IMR-90 (cell line): ENCODE measurements around the gene TLL1. TPM values are rescaled to one million over a fixed set of nuclear protein-coding genes. Genes with fewer than 3 reads are reported as not detected.

Experiments
- ATAC-seq: fragments of 200-7000 bp; cut with Tn5 transposase; 2 replicates; pipeline ENCODE4 v1.9.1; 2020; ENCODE audit warnings: low read depth, mild to moderate bottlenecking, moderate library complexity
- BruUV-seq: library from RNA; stranded (reverse); fragments of 400-500 nt; replicated peaks from 2 replicates; lab custom pipeline; 2021; lab: Mats Ljungman, UMichigan
- CTCF ChIA-PET: fragments of 300-600 bp; formaldehyde crosslinking; extraction: SDS; loops from one replicate; lab custom pipeline; 2021; ENCODE audit warnings: antibody characterized with exemption; lab: Yijun Ruan, JAX
- POLR2A ChIA-PET: fragments of 300-600 bp; sonication (Branson Sonifier 250); formaldehyde crosslinking; loops from one replicate; lab custom pipeline; 2022; ENCODE audit warnings: antibody characterized with exemption; ENCODE audit not compliant: unreplicated experiment; lab: Charles Lee
- DNase-seq: peaks from one replicate; pipeline ENCODE4 v3.0.0; 2013
- H2AFZ ChIP-seq: replicated peaks from 2 replicates; pipeline ENCODE3; 2013; ENCODE audit warnings: low read length, mild to moderate bottlenecking; ENCODE audit not compliant: poor library complexity
- H2AK5ac ChIP-seq: 2 replicates; pipeline ENCODE4 v1.6.1; 2013; ENCODE audit warnings: low read depth, low read length, inconsistent platforms
- H2AK9ac ChIP-seq: replicated peaks from 2 replicates; pipeline ENCODE3; 2013; ENCODE audit warnings: mild to moderate bottlenecking, low read depth, low read length, moderate library complexity; ENCODE audit not compliant: poor library complexity
- H2BK120ac ChIP-seq: 2 replicates; pipeline ENCODE4 v1.6.1; 2013; ENCODE audit warnings: low read depth, low read length, inconsistent platforms
- H2BK15ac ChIP-seq: 3 replicates; pipeline ENCODE4 v1.6.1; 2013; ENCODE audit warnings: low read depth, low read length, inconsistent platforms
- H2BK20ac ChIP-seq: 2 replicates; pipeline ENCODE4 v1.6.1; 2013; ENCODE audit warnings: low read depth, mild to moderate bottlenecking, inconsistent platforms, low read length, moderate library complexity
- H2BK5ac ChIP-seq: 2 replicates; pipeline ENCODE4 v1.6.1; 2013; ENCODE audit warnings: mild to moderate bottlenecking, low read depth, low read length, inconsistent platforms; ENCODE audit not compliant: poor library complexity, severe bottlenecking
- H3K14ac ChIP-seq: replicated peaks from 2 replicates; pipeline ENCODE4 v1.6.1; 2013; ENCODE audit warnings: low read depth, low read length, inconsistent platforms
- H3K18ac ChIP-seq: 2 replicates; pipeline ENCODE4 v1.6.1; 2013; ENCODE audit warnings: low read depth, low read length, control low read depth
- H3K23ac ChIP-seq: 2 replicates; pipeline ENCODE4 v1.6.1; 2013; ENCODE audit warnings: low read depth, low read length, inconsistent platforms
- H3K27ac ChIP-seq: 2 replicates; pipeline ENCODE4 v1.5.1; 2013; ENCODE audit warnings: mild to moderate bottlenecking, control low read depth, low read length; ENCODE audit not compliant: insufficient read depth
- H3K27me3 ChIP-seq: 2 replicates; pipeline ENCODE4 v1.6.1; 2013; ENCODE audit warnings: low read length; ENCODE audit not compliant: control insufficient read depth, insufficient read depth
- H3K36me3 ChIP-seq: 2 replicates; pipeline ENCODE4 v1.6.1; 2013; ENCODE audit warnings: low read length, mixed read lengths; ENCODE audit not compliant: control insufficient read depth, insufficient read depth
- H3K4ac ChIP-seq: 2 replicates; pipeline ENCODE4 v1.6.1; 2013; ENCODE audit warnings: low read depth, low read length, inconsistent platforms
- H3K4me1 ChIP-seq: 2 replicates; pipeline ENCODE4 v1.6.1; 2013; ENCODE audit warnings: low read length, mixed read lengths; ENCODE audit not compliant: control insufficient read depth, insufficient read depth
- H3K4me2 ChIP-seq: 2 replicates; pipeline ENCODE4 v1.6.1; 2013; ENCODE audit warnings: low read depth, mild to moderate bottlenecking, control low read depth, low read length, moderate library complexity
- H3K4me3 ChIP-seq: 2 replicates; pipeline ENCODE4 v1.5.1; 2013; ENCODE audit warnings: low read depth, mild to moderate bottlenecking, control low read depth, low read length, moderate library complexity; ENCODE audit not compliant: insufficient read depth
- H3K56ac ChIP-seq: 2 replicates; pipeline ENCODE4 v1.6.1; 2013; ENCODE audit warnings: low read length, inconsistent platforms; ENCODE audit not compliant: insufficient read depth; ENCODE audit errors: extremely low read depth
- H3K79me1 ChIP-seq, 2 experiments: 2 replicates each; pipeline ENCODE4 v1.6.1; 2013; ENCODE audit warnings: low read length in 2 of 2, inconsistent platforms in 1 of 2, low read depth in 1 of 2
- H3K9ac ChIP-seq: 2 replicates; pipeline ENCODE4 v1.6.1; 2013; ENCODE audit warnings: low read depth, low read length, control low read depth
- H3K9me1 ChIP-seq: 2 replicates; pipeline ENCODE4 v1.6.1; 2013; ENCODE audit warnings: low read length, inconsistent platforms; ENCODE audit not compliant: insufficient read depth
- H3K9me3 ChIP-seq: 2 replicates; pipeline ENCODE4 v1.6.1; 2013; ENCODE audit warnings: low read length; ENCODE audit not compliant: control insufficient read depth, insufficient read depth
- H4K20me1 ChIP-seq: 2 replicates; pipeline ENCODE4 v1.6.1; 2013; ENCODE audit warnings: low read length, inconsistent platforms; ENCODE audit not compliant: insufficient read depth
- H4K5ac ChIP-seq: 2 replicates; pipeline ENCODE4 v1.6.1; 2013; ENCODE audit warnings: mild to moderate bottlenecking, low read depth, low read length, control low read depth
- H4K8ac ChIP-seq, 2 experiments: 2 replicates each; pipeline ENCODE4 v1.6.1; 2013; ENCODE audit warnings: low read depth in 2 of 2, low read length in 2 of 2, control low read depth in 1 of 2, inconsistent platforms in 1 of 2
- H4K91ac ChIP-seq: 2 replicates; pipeline ENCODE4 v1.6.1; 2013; ENCODE audit warnings: low read depth, low read length, inconsistent platforms; ENCODE audit not compliant: insufficient read depth
- CTCF ChIP-seq: conservative IDR thresholded peaks from 2 replicates; pipeline ENCODE4 v1.5.1; 2012; ENCODE audit warnings: mild to moderate bottlenecking, low read depth, low read length, improper control_type of control experiment
- RAD21 ChIP-seq: IDR thresholded peaks from 2 replicates; pipeline ENCODE4 v1.6.1; 2012; ENCODE audit warnings: low read length, improper control_type of control experiment
- RCOR1 ChIP-seq: IDR thresholded peaks from 2 replicates; pipeline ENCODE4 v1.6.1; 2012; ENCODE audit warnings: mild to moderate bottlenecking, low read length, improper control_type of control experiment; ENCODE audit not compliant: insufficient replicate concordance
- RFX5 ChIP-seq: IDR thresholded peaks from 2 replicates; pipeline ENCODE4 v1.8.0; 2012; ENCODE audit warnings: low read depth, mild to moderate bottlenecking, low read length, moderate library complexity
- SMC3 ChIP-seq: fragments of 150-350 bp; IDR thresholded peaks from 2 replicates; pipeline ENCODE4 v1.6.1; 2016; ENCODE audit warnings: low read depth, mild to moderate bottlenecking, antibody characterized with exemption, low read length, moderate library complexity
- WGBS, 2 experiments: methylation state at CpG; one replicate each; pipeline versions ENCODE4 v1.1.5 to v1.1.7; 2013; ENCODE audit warnings: missing lambda C conversion rate in 2 of 2; ENCODE audit not compliant: insufficient read length in 1 of 2; ENCODE audit errors: extremely low coverage in 2 of 2; 5-methylcytosine and 5-hydroxymethylcytosine counted together
- dilution Hi-C: fragments of 300-500 bp; cut with HindIII; formaldehyde crosslinking; loops from one replicate; pipeline ENCODE4 v1.14.3; 2018; ENCODE audit warnings: low sequenced_read_pairs; ENCODE audit not compliant: unreplicated experiment
- in situ Hi-C: fragments of 300-500 bp; cut with MboI; formaldehyde crosslinking; loops from 3 replicates; pipeline ENCODE4 v1.14.3; 2019; ENCODE audit warnings: low sequenced_read_pairs, inconsistent platforms, mixed read lengths
- intact Hi-C: fragments of 100-400 bp; cut with micrococcal nuclease; formaldehyde crosslinking; loops from 2 replicates; pipeline ENCODE4 v1.10.0; 2022
- polyA plus RNA-seq, 3 experiments: library from polyadenylated mRNA; depleted of rRNA; stranded (reverse); fragments of >200 nt; gene quantifications; 2 replicates each; pipeline ENCODE4 v1.2.3, GENCODE V29; 2012; ENCODE audit warnings: low replicate concordance in 1 of 3
- total RNA-seq: library from RNA; depleted of rRNA; stranded (reverse); fragments of >200 nt; gene quantifications from 2 replicates; pipeline ENCODE4 v1.2.3, GENCODE V29; 2012

TLL1 gene
- total and polyA plus RNA-seq, 2 of the 4 experiments (the other 2 are of a cell fraction), result not detected

- Histone ChIP-seq H3K14ac (no peak overlapping the region), H2BK15ac (no peak overlapping the region), H3K9me3 (peaks cover 7% of the 10 kb centered on the region), H3K4ac (no peak overlapping the region), H4K8ac (no peak overlapping the region), H4K91ac (no peak overlapping the region), H3K23ac (no peak overlapping the region), H3K9me1 (no peaks in the 10 kb centered on the region), H4K5ac (no peak overlapping the region), H3K9ac (no peak overlapping the region), H2AFZ (no peak overlapping the region), H3K36me3 (no peaks in the 10 kb centered on the region), H2BK120ac (no peak overlapping the region), H3K18ac (no peak overlapping the region), H2AK9ac (no peak overlapping the region), H3K27ac (no peak overlapping the region), H3K79me1 (no peaks in the 10 kb centered on the region), H2AK5ac (no peak overlapping the region), H3K56ac (no peak overlapping the region), H2BK20ac (no peak overlapping the region), H3K27me3 (no peaks in the 10 kb centered on the region), H4K20me1 (no peaks in the 10 kb centered on the region), H3K4me2 (no peak overlapping the region), H2BK5ac (no peak overlapping the region), H3K4me3 (no peak overlapping the region), H3K4me1 (no peaks in the 10 kb centered on the region)
- BruUV-seq, result no TSS peak
- in situ Hi-C loops (no loop called here), intact Hi-C loops (no loop called here), dilution Hi-C loops (no loop called here)
- ChIA-PET POLR2A (no interaction called here), CTCF (interaction anchor here (0.6 kb wide), 1 partner anchor 46 kb away, joined by 3 read pairs; no protein-coding TSS in a partner anchor)
- TF ChIP-seq SMC3, result no peak
- TF ChIP-seq RAD21, result no peak
- no peak for TF ChIP-seq RCOR1
- no peak for TF ChIP-seq RFX5
- no peak for TF ChIP-seq CTCF
- ATAC-seq, result no peak
- WGBS, 2 experiments, result no CpG with 5 or more reads among the region's 6 CpGs
- DNase-seq, result no peak
These were observed 200.7 kb downstream of the TLL1 start for GRCh38 chr4:166073783-166074182.
